Activated naive CD4-positive, alpha-beta T cell treated with Interleukin-2 at 50 U/mL for 16 hours (primary cell): ENCODE data around the gene UNC13D.
"Not testable (repeated sequence)": the region's sequence is repeated elsewhere in the genome, so short reads cannot be mapped to it uniquely, and the experiment has no call there.

Experiments
- DNase-seq: peaks from one replicate; pipeline ENCODE4 v3.0.0-alpha.2; 2020

UNC13D gene

GRCh38 chr17:75791254-75791653 is 53.0 kb downstream of the UNC13D start:
- no peak for DNase-seq

GRCh38 chr17:75785016-75785890 is 59.0 kb downstream of the UNC13D start:
- DNase-seq = peak; percentile 90

GRCh38 chr17:75784473-75785015 is 59.7 kb downstream of the UNC13D start, which contains the start of gene UNK:
Gene UNK, plus strand, starts transcription at chr17:75784806. Its CDS starts 75 bp downstream, at chr17:75784881.
- DNase-seq = peak; percentile 95

GRCh38 chr17:75783803-75784472 is 60.3 kb downstream of the UNC13D start:
- DNase-seq = no peak

GRCh38 chr17:75783069-75783783 is 61.0 kb downstream of the UNC13D start:
- DNase-seq = no peak

GRCh38 chr17:75779987-75780889 is 64.0 kb downstream of the UNC13D start:
- DNase-seq = no peak

- DNase-seq = peak; percentile 93
Measured at GRCh38 chr17:75779250-75779986, 64.8 kb downstream of the UNC13D start.

GRCh38 chr17:75778861-75779249 is 65.3 kb downstream of the UNC13D start:
- no peak for DNase-seq

- DNase-seq = not testable (repeated sequence)
Measured at GRCh38 chr17:75778066-75778860, 65.9 kb downstream of the UNC13D start.

GRCh38 chr17:75777296-75777922 is 66.8 kb downstream of the UNC13D start:
- no peak for DNase-seq
